Stimulated activated CD4-positive, alpha-beta T cell treated with anti-CD3 and anti-CD28 coated beads, Interleukin-12 subunit alpha, Interleukin-12 subunit beta, amount 100 ng/mL, for 4 hours (primary cell): ENCODE data around the gene TEX13A.
"Not testable (repeated sequence)": the region's sequence is repeated elsewhere in the genome, so short reads cannot be mapped to it uniquely, and the experiment has no call there.

ENCODE experiments used
- DNase-seq: peaks from one replicate; pipeline ENCODE4 v3.0.0-alpha.2; 2020

TEX13A gene, protein sequence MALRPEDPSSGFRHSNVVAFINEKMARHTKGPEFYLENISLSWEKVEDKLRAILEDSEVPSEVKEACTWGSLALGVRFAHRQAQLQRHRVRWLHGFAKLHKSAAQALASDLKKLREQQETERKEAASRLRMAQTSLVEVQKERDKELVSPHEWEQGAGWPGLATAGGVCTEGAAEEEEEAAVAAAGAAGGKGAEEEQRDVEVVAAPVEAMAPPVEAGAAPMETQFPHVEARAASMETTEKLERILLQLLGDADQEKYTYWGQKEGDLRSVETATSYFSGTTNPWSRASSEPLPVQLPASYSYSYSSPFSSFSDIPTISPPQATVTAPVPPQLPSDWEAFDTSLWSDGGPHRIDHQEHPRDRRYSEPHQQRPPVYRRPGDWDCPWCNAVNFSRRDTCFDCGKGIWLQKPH

DNA sequence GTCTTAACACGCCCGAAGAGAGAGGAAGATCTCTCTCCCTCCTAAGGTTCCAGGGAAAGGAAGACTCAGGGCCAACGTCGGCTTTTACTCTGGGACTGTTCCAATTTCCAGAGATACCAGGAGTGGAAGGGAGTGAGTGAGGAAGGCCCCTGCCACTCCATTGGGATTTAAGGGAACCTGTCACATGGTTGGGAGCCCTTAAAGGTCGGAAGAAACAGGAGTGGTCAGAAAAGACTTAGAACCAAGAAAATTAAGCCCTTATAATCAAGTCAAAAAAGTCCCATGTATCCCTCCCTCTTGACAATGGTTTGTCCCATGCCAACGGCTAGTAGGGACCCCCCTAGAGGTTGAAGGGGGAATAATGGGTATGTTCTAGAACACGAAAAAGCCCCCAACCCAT is at the start of gene TEX13A:
Gene TEX13A, minus strand, starts transcription at position 59 of the 400 bp plus-strand sequence. CDS start 297 bp downstream, outside the sequence.
- no peak for DNase-seq

- no peak for DNase-seq
These were observed 48.9 kb upstream of the TEX13A start for GRCh38 chrX:105269386-105269785.

DNA sequence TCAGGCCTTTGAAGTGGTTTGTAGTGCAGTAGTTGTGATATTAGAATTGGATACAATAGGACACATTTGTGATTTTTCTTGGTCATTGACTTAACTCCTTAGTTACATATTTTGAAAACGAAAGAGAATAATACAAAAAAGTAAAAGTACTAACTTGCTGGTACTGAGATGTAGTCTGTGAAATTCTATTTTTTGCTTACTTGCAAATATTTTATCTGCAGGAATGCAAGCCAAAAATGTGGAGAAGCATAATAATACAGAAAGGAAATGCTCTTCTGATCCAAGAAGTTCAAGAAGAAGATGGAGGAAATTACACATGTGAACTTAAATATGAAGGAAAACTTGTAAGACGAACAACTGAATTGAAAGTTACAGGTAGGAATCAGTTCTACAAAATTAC is 46.7 kb upstream of the TEX13A start:
- DNase-seq: no peak

DNA sequence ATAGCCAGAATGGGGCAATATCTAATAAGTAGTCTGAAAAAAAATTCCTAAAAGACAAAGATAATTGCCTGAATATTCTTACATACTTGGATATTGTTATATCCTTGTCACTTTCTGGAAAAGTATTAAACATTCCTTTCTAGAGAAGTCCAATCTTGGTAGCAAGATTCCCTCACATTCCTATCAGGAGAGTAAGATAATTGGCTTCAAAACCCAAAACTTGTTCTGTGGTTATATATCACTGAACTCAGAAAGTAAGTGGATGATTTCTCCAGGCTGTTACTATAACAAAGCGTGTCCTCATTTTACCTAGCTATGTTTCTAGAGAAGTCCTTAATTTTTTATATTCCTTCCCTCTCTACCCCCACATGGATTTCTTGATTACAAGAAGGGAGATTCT is 46.0 kb upstream of the TEX13A start:
- DNase-seq: no peak

DNA sequence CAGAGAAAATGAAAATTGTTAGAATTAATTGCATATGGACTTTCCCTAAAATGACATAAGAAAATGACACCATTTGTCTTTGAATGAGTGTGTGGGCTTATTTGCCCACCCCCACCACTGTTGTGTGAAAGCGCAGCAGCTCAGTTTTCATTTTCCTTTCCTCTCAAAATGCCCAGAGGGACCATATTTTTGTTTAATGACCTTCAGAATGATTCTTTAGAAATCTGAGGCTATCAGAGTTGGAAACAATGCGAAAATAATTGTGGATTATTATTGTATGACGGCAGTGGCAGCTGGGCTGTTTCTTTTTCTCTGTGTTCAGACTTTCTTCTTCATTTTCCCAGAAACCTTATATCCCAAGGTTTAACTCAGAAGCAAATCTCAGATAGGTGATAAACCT is 44.6 kb upstream of the TEX13A start:
- DNase-seq: no peak

- DNase-seq: no peak
These were observed 43.3 kb upstream of the TEX13A start for GRCh38 chrX:105263801-105264200.

DNA sequence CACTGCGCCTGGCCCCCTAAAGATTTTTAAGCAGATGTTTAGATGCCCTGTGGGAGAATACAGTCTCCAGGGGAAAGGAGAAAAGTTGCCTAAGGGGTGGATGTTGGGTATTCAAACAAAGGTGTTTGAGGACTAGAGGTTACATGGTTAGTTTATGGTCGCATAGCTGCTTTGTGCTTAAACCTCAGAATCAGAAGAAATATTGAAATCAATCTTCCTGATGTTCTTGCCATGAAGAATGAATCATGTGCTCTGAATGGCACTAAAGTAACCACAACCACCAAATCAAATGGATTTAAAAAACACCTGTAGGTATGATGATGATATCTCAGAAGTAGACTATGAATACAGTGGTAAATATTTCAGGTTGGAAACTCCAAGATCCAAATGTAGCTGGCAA is 42.7 kb upstream of the TEX13A start:
- DNase-seq: no peak

- DNase-seq: no peak
These were observed 40.0 kb upstream of the TEX13A start for GRCh38 chrX:105260291-105261043.

GRCh38 chrX:105241056-105241455 is 20.6 kb upstream of the TEX13A start:
- no peak for DNase-seq

GRCh38 chrX:105237407-105237806 is 16.9 kb upstream of the TEX13A start:
- DNase-seq: not testable (repeated sequence)

- DNase-seq: no peak
These were observed 8.7 kb upstream of the TEX13A start for GRCh38 chrX:105229146-105229545.

GRCh38 chrX:105228602-105229001 is 8.1 kb upstream of the TEX13A start:
- DNase-seq: no peak

- no peak for DNase-seq
These were observed 6.0 kb upstream of the TEX13A start for GRCh38 chrX:105226499-105226898.

DNA sequence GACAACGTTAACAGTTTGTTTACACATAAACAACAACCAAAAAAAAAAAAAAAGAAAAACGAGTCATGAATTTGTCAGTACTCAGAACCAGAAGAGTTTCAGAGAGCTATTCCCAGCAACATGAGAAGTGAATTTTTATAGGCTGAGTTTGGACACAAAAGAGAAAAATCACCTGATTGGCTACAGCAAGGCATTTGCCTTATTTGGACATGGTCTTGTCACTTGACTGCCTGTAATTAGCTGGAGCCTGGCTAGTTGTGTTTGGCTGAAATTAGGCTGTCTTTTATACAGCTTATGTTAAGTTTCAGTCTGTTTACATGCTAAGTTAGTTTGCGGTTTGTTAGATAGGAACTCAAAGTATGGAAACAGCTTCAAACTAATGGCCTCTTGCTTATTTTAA is 880 bp upstream of the TEX13A start:
- DNase-seq: no peak

GRCh38 chrX:105219454-105220401 is 766 bp downstream of the TEX13A start:
- no peak for DNase-seq

GRCh38 chrX:105211066-105211575 is 9.4 kb downstream of the TEX13A start:
- DNase-seq: no peak

DNA sequence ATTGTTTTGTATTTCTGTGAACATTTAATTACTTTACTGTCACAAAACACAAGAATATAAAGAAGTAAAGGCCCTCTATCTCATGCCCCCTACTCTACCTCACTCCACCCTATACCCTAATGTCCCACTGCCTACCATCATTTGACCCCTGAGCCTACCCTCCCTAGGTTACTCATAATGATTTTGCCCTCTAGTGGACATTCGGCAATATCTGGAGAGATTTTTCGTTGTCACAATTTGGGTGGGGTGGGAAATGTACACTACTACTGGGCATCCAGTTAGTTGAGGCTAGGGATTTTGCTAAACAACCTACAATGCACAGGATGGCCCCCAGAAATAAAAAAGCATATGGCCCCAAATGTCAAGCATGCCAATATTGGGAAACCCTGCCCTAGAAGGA is 10.2 kb downstream of the TEX13A start:
- DNase-seq: no peak

DNA sequence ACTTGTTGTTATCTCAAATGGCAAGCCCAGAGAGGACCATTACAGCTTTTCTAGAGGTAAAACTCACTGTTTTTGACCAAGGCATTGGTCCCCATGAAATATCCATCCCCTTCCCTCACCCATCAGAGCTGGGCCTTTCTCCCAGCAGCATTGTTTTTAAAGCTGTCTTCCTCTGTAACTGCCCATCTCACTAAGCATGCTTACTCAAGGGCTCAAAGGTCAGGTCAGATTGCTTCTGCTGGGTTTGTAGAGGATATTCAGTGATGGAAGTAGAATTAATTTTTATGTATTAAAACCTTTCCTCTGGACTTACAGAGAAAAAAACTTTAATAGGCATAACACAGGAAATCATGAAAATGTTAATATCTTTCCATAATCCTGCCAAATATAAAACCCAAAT is 11.1 kb downstream of the TEX13A start:
- no peak for DNase-seq

DNA sequence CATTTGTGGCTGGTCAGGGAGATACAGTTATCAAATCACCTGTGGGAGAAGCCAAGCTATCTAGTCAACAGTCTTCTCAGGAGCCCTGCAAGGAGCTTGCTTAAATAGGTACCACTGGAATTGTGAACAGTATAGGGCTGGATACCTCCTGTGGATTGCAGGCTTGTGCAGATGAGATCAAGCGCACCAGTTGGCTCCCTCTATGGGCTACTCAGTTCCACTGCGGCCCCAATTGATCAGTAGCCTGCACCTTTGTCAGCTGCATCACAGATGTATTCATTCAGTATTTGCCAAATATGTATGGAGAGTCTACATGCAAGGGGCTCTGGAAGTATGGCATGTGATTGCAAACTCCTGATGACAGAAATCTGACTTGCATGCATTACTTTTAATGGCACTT is 28.6 kb downstream of the TEX13A start:
- DNase-seq: no peak

- DNase-seq: no peak
These were observed 30.1 kb downstream of the TEX13A start for GRCh38 chrX:105190252-105190853.

- DNase-seq: no peak
These were observed 31.4 kb downstream of the TEX13A start for GRCh38 chrX:105189093-105189492.

- no peak for DNase-seq
These were observed 40.9 kb downstream of the TEX13A start for GRCh38 chrX:105179644-105180043.
